Osteocyte (in vitro differentiated cells): ENCODE data around the gene KCNK4. TPM values are rescaled to one million over a fixed set of nuclear protein-coding genes. Genes with fewer than 3 reads are reported as not detected.

Source experiments
- DNase-seq: peaks from one replicate; pipeline ENCODE4 v3.0.0; 2021; ENCODE audit warnings: mixed read lengths; ENCODE audit not compliant: unreplicated experiment; ENCODE audit errors: extremely low spot score
- H3K27ac Mint-ChIP-seq: one replicate; pipeline ENCODE4 v1.8.0; 2021; ENCODE audit warnings: mild to moderate bottlenecking, mixed read lengths; ENCODE audit not compliant: unreplicated experiment
- H3K27me3 Mint-ChIP-seq: one replicate; pipeline ENCODE4 v1.8.0; 2021; ENCODE audit warnings: mixed read lengths; ENCODE audit not compliant: unreplicated experiment
- H3K36me3 Mint-ChIP-seq: one replicate; pipeline ENCODE4 v1.8.0; 2021; ENCODE audit warnings: mixed read lengths; ENCODE audit not compliant: unreplicated experiment
- H3K4me1 Mint-ChIP-seq: one replicate; pipeline ENCODE4 v1.8.0; 2021; ENCODE audit warnings: mixed read lengths; ENCODE audit not compliant: unreplicated experiment
- H3K4me3 Mint-ChIP-seq: one replicate; pipeline ENCODE4 v1.8.0; 2021; ENCODE audit warnings: mild to moderate bottlenecking, moderate library complexity, mixed read lengths; ENCODE audit not compliant: unreplicated experiment
- H3K9me3 Mint-ChIP-seq: one replicate; pipeline ENCODE4 v1.8.0; 2021; ENCODE audit warnings: mixed read lengths; ENCODE audit not compliant: unreplicated experiment
- long read RNA-seq: library from polyadenylated mRNA; unstranded; transcript quantifications from one replicate; pipeline ENCODE4 v2.0.0, GENCODE V29; 2021
- total RNA-seq: library from RNA; stranded (reverse); gene quantifications from 2 replicates; pipeline ENCODE4 v1.2.1, GENCODE V29; 2021
- TF ChIP-seq, protein P1 (sequence below): fragments of 200-600 bp; sonication (generic); IDR thresholded peaks from 2 replicates; pipeline ENCODE4 v1.5.0; 2021; ENCODE audit warnings: antibody characterized with exemption, mild to moderate bottlenecking, moderate library complexity

Gene KCNK4
- 0.39 and 0.43 TPM in 2 replicates for total RNA-seq
- long read RNA-seq, result 0 reads

DNA sequence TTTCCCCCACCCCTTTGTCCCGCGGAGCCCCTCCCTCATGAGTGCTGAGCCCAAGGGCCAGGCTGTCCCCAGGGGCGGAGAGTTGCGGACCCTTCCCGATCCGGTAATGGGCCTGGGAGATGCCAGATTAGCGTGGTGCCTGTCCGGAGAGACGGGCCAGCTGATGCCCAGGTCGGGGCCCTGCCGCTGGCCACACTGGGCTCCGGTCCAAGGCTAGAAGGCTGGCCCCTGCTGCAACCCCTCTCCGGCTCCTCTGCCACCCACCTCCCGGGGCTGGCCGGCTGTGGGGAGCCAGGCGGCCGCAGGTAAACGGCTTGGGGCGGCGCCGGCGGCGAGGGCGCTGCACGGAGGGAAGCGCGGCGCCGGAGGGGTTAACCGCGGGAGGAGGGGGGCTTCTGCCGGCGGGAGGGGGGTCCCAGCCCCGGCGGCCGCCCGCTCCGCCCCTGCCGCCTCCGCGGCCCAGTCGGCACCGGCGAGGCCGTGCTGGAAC, at the start of gene KCNK4:
KCNK4 (plus strand) TSS at position 41 of the 490 bp plus-strand sequence. CDS start 1,717 bp downstream, outside the sequence.
- TF ChIP-seq, protein P1, sequence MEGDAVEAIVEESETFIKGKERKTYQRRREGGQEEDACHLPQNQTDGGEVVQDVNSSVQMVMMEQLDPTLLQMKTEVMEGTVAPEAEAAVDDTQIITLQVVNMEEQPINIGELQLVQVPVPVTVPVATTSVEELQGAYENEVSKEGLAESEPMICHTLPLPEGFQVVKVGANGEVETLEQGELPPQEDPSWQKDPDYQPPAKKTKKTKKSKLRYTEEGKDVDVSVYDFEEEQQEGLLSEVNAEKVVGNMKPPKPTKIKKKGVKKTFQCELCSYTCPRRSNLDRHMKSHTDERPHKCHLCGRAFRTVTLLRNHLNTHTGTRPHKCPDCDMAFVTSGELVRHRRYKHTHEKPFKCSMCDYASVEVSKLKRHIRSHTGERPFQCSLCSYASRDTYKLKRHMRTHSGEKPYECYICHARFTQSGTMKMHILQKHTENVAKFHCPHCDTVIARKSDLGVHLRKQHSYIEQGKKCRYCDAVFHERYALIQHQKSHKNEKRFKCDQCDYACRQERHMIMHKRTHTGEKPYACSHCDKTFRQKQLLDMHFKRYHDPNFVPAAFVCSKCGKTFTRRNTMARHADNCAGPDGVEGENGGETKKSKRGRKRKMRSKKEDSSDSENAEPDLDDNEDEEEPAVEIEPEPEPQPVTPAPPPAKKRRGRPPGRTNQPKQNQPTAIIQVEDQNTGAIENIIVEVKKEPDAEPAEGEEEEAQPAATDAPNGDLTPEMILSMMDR, result no peak
- Mint-ChIP-seq H3K4me1 (peaks cover 30% of the 10 kb centered on the region), H3K4me3 (peak within 1 kb of the TSS; percentile 70), H3K27ac (no peak within 1 kb of the TSS), H3K27me3 (peaks cover 26% of the 10 kb centered on the region), H3K9me3 (no peaks in the 10 kb centered on the region), H3K36me3 (peaks cover 1% of the 10 kb centered on the region)
- DNase-seq, result no peak

DNA sequence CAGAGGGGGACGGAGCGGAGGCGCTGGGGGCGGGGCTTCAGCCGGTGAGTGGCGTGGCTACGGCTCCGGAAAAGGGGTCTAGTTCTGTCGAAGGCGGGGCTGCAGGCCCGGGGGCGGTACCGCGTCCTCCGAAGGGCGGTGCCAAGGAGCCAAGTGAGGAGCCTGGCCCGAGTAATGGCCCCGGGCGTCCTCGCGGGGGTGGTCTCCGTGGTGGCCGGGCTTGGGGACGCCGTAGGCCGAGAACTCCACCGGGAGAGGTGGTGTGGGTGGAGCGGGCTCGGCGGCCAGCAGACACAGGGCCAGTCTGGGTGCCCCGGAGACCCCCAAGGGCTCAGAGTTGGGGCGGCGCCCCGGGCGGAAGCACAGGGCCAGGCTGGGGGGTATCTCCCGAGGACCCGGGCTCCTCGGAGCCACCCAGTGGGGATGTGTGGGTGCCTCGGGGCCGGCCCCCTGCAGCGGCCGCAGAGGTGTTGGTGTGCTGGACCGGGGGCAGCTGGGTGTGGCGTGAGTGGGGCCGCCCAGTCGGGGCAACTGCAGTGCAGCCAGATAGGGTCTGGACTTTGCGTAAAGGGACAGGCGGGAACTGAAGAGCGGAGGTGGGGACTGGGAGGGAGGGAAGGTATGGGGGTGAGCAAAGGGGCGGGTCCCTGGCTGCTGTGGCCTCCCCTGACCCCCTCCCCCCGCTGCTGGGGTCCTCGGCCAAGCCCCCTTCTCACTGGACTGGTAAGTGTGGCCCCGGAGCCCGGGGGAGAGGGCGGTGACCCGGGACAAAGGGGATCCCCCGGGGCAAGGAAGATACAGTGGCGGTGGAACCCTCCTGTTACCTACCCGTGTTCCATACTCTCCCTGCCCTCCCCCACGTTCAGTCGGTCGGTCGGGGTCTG, 49.4 kb upstream of the KCNK4 start:
- no peaks in the 10 kb centered on the region for H3K9me3 Mint-ChIP-seq
- peak overlapping the region; percentile 96 for H3K27ac Mint-ChIP-seq
- no peaks in the 10 kb centered on the region for H3K27me3 Mint-ChIP-seq
- no peak for DNase-seq
- H3K36me3 Mint-ChIP-seq, result peaks cover 12% of the 10 kb centered on the region
- H3K4me3 Mint-ChIP-seq, result peak overlapping the region; percentile 91
- peaks cover 37% of the 10 kb centered on the region for H3K4me1 Mint-ChIP-seq
- TF ChIP-seq, protein P1, result no peak

DNA sequence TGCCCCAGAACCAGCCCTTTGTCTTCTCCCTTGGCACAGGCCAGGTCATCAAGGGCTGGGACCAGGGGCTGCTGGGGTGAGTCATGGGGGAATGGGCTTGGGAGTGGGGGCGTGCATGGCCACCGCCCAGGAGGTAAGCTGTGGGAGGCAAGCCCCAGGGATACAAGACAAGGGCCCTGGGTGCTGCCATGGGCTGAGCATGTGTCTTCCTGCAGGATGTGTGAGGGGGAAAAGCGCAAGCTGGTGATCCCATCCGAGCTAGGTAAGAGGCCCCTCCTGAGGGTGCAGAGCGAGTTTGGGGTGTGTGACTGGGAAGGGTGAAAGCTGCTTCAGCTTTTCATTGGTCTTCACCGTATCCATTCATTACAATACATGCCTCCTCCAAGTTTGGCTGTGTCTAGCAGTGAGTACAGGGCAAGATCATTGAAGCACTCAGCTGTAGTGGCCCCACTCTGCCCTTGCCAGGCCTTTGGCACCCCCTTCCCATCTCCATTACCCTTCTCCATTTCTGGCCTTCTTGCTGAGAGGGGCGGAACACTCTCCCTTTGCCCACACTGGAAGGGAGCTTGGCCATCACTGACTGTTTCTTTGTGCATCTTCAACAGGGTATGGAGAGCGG, 47.8 kb upstream of the KCNK4 start:
- Mint-ChIP-seq H3K27ac (peak overlapping the region; percentile 6), H3K36me3 (peaks cover 12% of the 10 kb centered on the region), H3K27me3 (no peaks in the 10 kb centered on the region), H3K4me3 (peak overlapping the region; percentile 53), H3K9me3 (no peaks in the 10 kb centered on the region), H3K4me1 (peaks cover 40% of the 10 kb centered on the region)
- DNase-seq, result no peak
- TF ChIP-seq, protein P1, result no peak

DNA sequence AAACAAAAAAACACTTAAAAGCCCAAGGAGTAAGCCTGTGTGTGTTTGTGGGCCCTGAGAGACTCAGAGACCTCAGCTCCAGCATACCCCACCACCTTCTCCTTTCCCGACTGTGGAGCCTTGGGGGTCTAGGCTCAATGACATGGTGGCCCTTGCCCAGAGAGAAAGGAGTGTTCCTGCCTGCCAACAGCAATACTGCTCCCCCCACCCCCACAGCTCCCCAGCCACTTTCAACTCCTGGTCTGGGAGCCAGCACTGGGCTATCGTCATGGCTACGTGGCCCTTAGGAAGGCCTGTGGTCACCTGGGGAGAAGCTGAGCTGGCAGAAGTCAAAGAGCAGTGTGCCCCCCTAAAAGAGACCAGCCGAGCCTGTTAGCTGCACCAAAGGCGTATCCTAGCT, 47.0 kb upstream of the KCNK4 start:
- Mint-ChIP-seq H3K4me3 (peak overlapping the region; percentile 22), H3K9me3 (no peaks in the 10 kb centered on the region), H3K27ac (peak overlapping the region; percentile 47), H3K4me1 (peaks cover 40% of the 10 kb centered on the region), H3K36me3 (peaks cover 12% of the 10 kb centered on the region), H3K27me3 (no peaks in the 10 kb centered on the region)
- TF ChIP-seq, protein P1, result no peak
- no peak for DNase-seq

DNA sequence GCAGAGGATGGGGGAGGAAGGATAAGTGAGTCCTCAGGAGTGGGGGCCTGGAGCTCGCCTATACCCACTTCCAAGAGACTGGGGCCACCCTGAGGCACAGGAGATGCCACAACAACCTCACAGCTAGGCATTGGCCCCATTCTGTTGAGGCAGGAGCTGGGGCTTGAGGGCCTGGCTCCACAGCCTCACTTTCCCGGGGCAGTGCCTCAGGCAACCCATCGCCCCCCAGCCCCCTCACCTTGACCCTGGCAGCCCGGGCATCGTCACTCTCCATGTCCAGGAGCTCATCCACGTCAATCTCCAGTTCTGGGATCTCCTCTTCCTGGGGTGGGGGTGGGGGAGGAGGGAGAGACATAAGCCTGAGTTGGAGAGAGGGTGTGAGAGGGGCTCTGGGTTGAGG, 46.1 kb upstream of the KCNK4 start:
- no peak for DNase-seq

More for the DNA sequence above, 46.1 kb upstream of the KCNK4 start:
- Mint-ChIP-seq H3K27me3 (no peaks in the 10 kb centered on the region), H3K36me3 (peaks cover 12% of the 10 kb centered on the region), H3K4me3 (peak overlapping the region; percentile 90), H3K4me1 (peaks cover 39% of the 10 kb centered on the region), H3K27ac (peak overlapping the region; percentile 93), H3K9me3 (no peaks in the 10 kb centered on the region)
- TF ChIP-seq, protein P1, result no peak
